GM19468 (cell line): ENCODE data around the gene RPL9.
"Not testable (repeated sequence)": the region's sequence is repeated elsewhere in the genome, so short reads cannot be mapped to it uniquely, and the experiment has no call there.

ENCODE experiments used
- ATAC-seq: cut with Tn5 transposase; IDR thresholded peaks from one replicate; pipeline ENCODE4 v1.9.1; 2021; ENCODE audit warnings: mild to moderate bottlenecking, moderate library complexity, moderate number of reproducible peaks; ENCODE audit not compliant: unreplicated experiment; ENCODE audit errors: extremely low read depth

Gene RPL9

GRCh38 chr4:39458505-39459300 is at the start of gene RPL9, which contains the start of gene LIAS:
Gene RPL9 (minus strand): TSS chr4:39458922. CDS start chr4:39458439, 483 bp downstream.
Gene LIAS (plus strand): TSS chr4:39459056. CDS start chr4:39459118, 62 bp downstream.
- ATAC-seq: peak; percentile 90

GRCh38 chr4:39505581-39505980 is 46.9 kb upstream of the RPL9 start:
- no peak for ATAC-seq

GRCh38 chr4:39504538-39504937 is 45.8 kb upstream of the RPL9 start:
- no peak for ATAC-seq

- ATAC-seq: not testable (repeated sequence)
These were observed 43.9 kb upstream of the RPL9 start for GRCh38 chr4:39502664-39503035.

GRCh38 chr4:39502019-39502663 is 43.4 kb upstream of the RPL9 start:
- no peak for ATAC-seq

GRCh38 chr4:39498727-39499020 is 40.0 kb upstream of the RPL9 start:
- no peak for ATAC-seq

GRCh38 chr4:39497909-39498726 is 39.4 kb upstream of the RPL9 start:
- ATAC-seq: no peak

- no peak for ATAC-seq
These were observed 36.9 kb upstream of the RPL9 start for GRCh38 chr4:39495446-39496213.

- ATAC-seq: no peak
These were observed 35.6 kb upstream of the RPL9 start for GRCh38 chr4:39494354-39494753.

- ATAC-seq: no peak
These were observed 31.6 kb upstream of the RPL9 start for GRCh38 chr4:39490322-39490721.

GRCh38 chr4:39486221-39486804 is 27.6 kb upstream of the RPL9 start:
- no peak for ATAC-seq

- no peak for ATAC-seq
These were observed 26.0 kb upstream of the RPL9 start for GRCh38 chr4:39484582-39485272.

- no peak for ATAC-seq
These were observed 22.4 kb upstream of the RPL9 start for GRCh38 chr4:39480902-39481695.

- no peak for ATAC-seq
These were observed 21.5 kb upstream of the RPL9 start for GRCh38 chr4:39480251-39480650.

GRCh38 chr4:39476187-39476895 is 17.6 kb upstream of the RPL9 start:
- ATAC-seq: no peak

GRCh38 chr4:39472396-39472795 is 13.7 kb upstream of the RPL9 start:
- ATAC-seq: no peak

- no peak for ATAC-seq
These were observed 11.7 kb upstream of the RPL9 start for GRCh38 chr4:39470402-39470801.
